Coronary artery (tissue), 2 donors: ENCODE results near the gene DDX46.
A peak's percentile ranks its signal among the peaks of the same experiment; 100 is the strongest.

Experiments
- DNase-seq: peaks from one replicate; pipeline ENCODE4 v3.0.0-alpha.2; 2017; ENCODE audit warnings: low spot score
- H3K27ac ChIP-seq, 2 donors: fragments of 200-600 bp; sonication (generic); one replicate each; pipeline ENCODE4 v1.5.1; 2016 to 2019
- H3K4me3 ChIP-seq: fragments of 200-600 bp; sonication (generic); 2 replicates; pipeline ENCODE4 v1.5.1; 2016; ENCODE audit warnings: mild to moderate bottlenecking, moderate library complexity
- TF ChIP-seq, protein P1 (sequence below): fragments of 200-600 bp; sonication (generic); IDR thresholded peaks from one replicate; pipeline ENCODE4 v1.5.1; 2019; ENCODE audit warnings: antibody characterized with exemption

DDX46 gene

DNA sequence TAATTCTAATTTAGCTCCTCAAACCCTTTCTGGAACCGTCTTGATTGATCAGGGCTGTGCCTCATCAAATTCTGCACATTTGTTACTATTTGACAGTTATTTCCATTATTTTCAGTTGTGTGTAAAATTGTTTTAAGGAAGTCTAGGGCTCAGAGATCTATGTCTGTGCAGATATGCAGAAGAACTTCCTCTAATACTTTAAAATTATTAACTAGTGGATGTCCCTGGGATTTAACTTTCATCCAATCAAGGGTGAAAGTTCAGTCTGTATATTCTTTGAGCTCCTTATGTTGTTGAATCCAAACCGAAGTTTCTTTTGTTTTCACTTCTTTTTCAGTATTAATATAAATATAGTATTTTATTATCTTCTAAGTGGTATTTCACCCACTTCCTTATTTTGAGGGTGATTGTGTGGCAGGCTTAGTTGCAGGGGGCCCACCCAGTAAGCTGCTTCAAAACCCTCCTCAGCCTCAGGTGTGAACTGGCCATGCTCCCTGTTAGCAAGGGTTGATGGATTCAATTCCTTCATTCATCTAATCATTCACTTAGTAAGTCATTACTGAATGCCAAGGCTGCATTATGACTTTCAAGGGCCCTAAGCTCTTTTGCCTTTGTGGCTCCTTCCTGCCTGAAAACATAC is 22.3 kb upstream of the DDX46 start:
- TF ChIP-seq, protein P1, sequence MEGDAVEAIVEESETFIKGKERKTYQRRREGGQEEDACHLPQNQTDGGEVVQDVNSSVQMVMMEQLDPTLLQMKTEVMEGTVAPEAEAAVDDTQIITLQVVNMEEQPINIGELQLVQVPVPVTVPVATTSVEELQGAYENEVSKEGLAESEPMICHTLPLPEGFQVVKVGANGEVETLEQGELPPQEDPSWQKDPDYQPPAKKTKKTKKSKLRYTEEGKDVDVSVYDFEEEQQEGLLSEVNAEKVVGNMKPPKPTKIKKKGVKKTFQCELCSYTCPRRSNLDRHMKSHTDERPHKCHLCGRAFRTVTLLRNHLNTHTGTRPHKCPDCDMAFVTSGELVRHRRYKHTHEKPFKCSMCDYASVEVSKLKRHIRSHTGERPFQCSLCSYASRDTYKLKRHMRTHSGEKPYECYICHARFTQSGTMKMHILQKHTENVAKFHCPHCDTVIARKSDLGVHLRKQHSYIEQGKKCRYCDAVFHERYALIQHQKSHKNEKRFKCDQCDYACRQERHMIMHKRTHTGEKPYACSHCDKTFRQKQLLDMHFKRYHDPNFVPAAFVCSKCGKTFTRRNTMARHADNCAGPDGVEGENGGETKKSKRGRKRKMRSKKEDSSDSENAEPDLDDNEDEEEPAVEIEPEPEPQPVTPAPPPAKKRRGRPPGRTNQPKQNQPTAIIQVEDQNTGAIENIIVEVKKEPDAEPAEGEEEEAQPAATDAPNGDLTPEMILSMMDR, result no peak
- no peak overlapping the region for H3K27ac ChIP-seq
- no peak overlapping the region for H3K4me3 ChIP-seq
- DNase-seq, result no peak

GRCh38 chr5:134738133-134738962 is 20.2 kb upstream of the DDX46 start, which contains the start of gene CAMLG:
Gene CAMLG, plus strand, starts transcription at chr5:134738548. Its CDS starts 73 bp downstream, at chr5:134738621.
- peak; percentile 98 for DNase-seq
- Histone ChIP-seq H3K4me3 (peak within 1 kb of the TSS; percentile 91), H3K27ac (peak within 1 kb of the TSS; percentile 94 to 98)
- TF ChIP-seq, protein P1, result no peak

DNA sequence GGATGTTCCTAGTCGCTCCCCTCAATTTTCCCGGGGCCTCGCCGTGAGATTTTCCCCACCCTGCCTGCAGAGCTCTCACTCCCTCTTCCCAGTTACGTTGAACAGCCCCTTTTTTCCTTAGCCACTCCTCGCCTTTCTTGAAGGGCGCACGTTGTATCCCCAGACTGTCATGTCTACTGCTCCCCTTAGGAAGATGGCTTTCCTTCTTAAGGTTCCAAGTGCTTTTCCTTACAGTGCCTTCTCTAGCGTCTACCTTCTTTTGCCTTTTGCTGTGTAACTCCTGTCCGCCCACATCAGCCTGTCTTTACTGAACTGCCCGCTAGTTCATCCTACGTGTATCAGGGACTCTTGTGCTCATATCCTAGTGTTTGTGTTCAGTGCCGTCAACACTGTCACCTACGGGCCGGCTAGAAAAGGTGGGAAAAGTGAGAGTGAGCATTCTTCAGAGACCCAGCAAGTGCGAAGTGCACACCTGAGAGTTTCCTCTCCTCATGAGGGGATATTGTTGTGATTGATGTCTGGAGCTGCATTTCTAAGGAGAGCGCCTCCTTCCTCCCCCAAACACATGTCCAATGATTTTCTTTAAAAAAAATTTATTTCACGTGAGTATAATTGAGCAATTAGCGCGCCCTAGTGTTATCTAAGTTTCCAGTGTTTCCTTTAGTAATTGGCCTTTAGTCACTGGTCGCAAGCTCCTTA is 19.5 kb upstream of the DDX46 start:
- DNase-seq, result no peak
- TF ChIP-seq, protein P1, result no peak
- Histone ChIP-seq H3K4me3 (peak overlapping the region; percentile 91), H3K27ac (peak overlapping the region; percentile 94 to 98)

DNA sequence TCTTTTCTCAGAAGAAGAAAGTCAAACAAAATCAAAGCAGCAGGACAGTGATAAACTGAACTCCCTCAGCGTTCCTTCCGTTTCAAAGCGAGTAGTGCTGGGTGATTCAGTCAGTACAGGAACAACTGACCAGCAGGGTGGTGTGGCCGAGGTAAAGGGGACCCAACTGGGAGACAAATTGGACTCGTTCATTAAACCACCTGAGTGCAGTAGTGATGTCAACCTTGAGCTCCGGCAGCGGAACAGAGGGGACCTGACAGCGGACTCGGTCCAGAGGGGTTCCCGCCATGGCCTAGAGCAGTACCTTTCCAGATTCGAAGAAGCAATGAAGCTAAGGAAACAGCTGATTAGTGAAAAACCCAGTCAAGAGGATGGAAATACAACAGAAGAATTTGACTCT is 17.5 kb upstream of the DDX46 start:
- H3K27ac ChIP-seq, result no peak overlapping the region
- no peak overlapping the region for H3K4me3 ChIP-seq
- TF ChIP-seq, protein P1, result no peak
- no peak for DNase-seq

DNA sequence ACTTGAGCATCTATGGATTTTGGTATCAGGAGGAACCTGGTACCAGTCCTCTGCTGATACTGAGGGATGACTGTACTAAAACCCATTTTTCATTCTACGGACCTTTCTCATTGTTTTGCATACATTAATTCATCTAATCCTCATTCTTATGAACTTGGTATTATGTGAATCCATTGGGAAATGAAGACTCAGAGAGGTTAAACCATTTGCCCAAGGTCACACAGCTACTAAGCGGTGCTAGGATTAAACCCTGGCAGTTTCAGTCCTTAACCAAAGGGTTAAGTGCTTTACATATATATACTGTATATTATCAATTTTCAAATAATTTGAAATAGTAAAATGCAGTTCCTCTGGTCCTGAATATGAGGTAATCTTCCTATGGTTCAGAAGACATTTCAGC is 16.4 kb upstream of the DDX46 start:
- Histone ChIP-seq H3K27ac (no peak overlapping the region), H3K4me3 (no peak overlapping the region)
- TF ChIP-seq, protein P1, result no peak
- DNase-seq, result no peak

- TF ChIP-seq, protein P1, result no peak
- no peak overlapping the region for H3K27ac ChIP-seq
- no peak for DNase-seq
- no peak overlapping the region for H3K4me3 ChIP-seq
These were observed 9.2 kb upstream of the DDX46 start for GRCh38 chr5:134749415-134749814.
